GM19238 (cell line): ENCODE results near the gene TRIM33.
"Not testable (repeated sequence)": the region's sequence is repeated elsewhere in the genome, so short reads cannot be mapped to it uniquely, and the experiment has no call there.

Experiments used
- DNase-seq: peaks from one replicate; pipeline ENCODE4 v3.0.0; 2011; ENCODE audit warnings: low spot score; ENCODE audit not compliant: insufficient read length

The TRIM33 gene

DNA sequence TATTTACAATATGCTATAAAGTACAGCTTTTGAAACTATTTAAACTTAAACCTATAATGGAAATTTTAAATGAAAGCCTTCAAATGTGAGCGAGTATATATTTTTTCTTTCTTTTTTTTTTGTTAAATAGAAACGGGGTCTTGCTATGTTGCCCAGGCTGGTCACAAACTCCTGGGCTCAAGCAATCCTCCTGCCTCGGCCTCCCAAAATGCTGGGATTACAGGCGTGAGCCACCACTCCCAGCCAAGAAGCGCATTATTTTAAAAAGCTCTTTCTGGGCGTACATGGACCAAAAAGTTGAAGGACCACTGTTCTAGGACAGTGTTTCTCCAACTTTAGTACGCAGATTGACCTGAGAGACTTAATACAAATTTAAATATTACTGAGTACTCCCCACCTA lies 87.5 kb downstream of the TRIM33 start:
- no peak for DNase-seq

DNA sequence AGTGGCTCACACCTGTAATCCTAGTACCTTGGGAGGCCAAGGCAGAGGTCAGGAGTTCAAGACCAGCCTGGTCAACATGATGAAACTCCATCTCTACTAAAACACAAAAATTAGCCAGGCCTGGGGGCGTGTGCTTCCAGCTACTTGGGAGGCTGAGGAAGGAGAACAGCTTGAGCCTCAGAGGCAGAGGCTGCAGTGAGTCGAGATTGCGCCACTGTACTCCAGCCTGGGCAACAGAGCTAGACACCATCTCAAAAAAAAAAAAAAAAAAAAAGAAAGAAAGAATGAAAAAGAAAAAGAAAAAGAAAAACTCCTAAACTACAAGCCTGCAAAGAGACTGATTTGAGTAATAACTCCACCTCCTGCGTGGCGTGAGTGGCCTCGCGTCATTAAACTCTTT lies 92.1 kb downstream of the TRIM33 start:
- DNase-seq = not testable (repeated sequence)

DNA sequence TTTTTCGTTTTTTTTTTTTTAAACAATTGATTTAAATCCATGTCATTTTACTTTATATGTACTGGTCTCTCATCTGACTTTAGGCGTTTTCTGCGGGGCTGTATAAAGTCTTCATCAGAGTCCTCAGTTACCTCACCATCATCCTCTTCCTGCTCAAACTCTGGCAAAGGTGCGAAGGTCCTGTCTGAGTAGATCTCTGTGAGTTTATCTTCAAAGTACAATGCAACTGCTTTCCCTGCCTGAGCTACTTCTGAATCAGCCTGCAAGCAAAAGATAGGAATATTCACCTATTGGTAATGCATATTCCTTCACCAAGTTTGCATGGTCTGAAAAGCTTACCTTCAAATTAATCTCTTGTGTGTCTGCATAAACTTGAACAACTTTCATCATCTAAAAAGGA lies 113.4 kb downstream of the TRIM33 start:
- DNase-seq = no peak

DNA sequence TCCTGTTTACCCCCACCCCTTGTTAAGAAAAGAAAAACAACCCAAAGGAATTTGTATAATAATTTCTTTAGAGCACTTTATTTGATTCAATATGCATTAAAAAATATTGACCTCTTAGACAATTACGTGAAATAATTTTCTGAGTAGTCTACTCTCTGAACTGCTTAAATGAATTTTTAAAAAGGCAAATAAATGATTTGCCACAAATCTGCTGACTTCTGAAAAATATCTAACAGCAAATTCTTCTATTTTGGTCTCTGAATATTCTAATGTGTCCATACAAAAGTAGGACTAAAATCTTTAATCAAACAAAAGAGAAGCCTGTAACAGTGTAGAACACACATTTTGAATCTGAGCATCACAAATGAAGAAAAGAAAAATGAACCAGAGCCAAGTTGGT lies 115.1 kb downstream of the TRIM33 start:
- no peak for DNase-seq

DNA sequence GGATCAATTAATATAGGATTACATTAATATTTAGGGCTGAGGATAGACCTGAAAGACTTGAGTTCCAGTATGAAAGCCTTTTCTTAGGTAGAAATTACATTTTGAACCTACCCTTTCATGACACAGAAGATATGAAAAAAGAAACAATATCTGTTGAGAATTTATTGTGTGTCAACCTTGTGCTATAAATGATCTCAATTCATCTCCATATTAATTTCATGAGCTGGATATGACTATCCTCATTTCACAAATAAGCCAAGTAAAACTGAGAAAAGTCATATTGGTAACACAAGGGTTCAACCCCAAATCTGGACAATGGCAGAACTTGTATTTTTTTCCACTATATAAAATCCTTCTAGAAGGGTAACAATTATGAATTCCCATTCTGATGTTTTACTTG lies 120.0 kb downstream of the TRIM33 start:
- no peak for DNase-seq

DNA sequence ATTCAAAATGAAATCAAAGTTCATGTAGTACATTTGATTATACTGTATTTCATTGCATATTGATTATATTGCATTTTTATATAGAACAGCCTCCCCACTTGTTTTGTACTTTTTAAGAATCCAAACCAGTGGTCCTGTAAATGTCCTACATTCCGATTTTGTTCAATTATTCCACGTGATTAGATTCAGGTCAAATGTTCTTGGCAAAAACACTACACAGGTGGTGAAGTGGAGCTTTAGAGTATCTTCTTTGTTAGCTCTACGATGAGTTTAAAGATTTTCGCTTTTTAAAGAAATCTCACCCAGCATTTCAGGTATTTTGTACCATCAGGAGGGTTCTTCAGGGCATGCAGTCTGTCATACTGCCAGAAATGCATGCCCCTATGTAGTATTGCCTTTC lies 120.6 kb downstream of the TRIM33 start:
- no peak for DNase-seq

DNA sequence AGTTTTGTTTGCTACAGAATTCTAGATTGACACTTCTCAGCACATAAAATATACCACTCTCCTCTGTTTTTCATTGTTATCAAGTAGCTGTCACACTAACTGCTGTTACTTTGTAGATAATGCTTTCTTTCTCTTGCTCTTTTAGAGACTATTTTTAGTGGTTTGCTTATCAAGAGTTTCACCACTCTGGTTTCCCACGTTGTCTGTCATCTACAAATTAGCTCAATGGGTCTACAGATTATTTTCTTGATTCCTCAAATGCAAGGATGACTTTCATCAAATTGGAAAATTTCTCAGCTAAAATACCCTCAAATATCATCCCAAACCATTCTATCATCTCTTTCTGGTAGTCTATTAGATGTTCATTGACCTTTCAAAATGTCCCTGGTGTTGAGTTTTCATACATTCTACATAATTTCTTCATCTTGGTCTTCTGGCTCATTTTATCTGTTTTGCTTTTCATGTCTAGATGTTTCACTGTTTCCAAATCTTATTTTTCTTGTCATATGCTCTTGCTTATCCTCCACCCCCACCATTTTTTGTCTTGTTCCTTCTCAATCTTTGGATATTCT lies 122.5 kb downstream of the TRIM33 start:
- no peak for DNase-seq

DNA sequence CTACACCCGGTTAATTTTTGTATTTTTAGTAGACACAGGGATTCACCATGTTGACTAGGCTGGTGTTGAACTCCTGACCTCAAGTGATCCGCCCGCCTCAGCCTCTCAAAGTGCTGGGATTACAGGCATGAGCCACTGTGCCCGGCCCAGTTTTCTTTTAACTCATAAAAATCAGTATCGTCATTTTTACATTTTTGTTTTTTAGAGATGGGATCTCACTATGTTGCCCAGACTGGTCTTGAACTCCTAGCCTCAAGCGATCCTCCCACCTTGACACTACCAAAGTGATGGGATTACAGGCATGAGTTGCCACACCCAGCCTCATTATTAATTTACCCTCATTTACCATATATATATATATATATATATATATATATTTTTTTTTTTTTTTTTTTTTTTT lies 123.4 kb downstream of the TRIM33 start:
- not testable (repeated sequence) for DNase-seq

DNA sequence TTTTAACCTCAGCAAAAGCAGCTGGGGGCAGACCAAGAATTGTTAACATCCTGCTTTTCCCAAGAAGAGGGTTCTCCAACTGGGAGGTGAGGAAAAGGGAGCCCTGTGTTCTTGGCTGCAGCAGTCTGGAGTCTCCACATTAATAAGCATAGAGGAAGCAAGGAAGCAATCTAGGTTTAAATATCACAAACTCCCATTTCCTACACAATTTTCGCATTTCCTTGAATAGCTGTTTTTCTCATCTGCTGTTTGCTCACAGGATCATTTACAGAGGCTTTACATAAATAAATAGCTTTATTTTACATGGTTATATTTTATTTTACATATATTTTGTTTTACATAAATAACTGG lies 124.0 kb downstream of the TRIM33 start:
- no peak for DNase-seq

DNA sequence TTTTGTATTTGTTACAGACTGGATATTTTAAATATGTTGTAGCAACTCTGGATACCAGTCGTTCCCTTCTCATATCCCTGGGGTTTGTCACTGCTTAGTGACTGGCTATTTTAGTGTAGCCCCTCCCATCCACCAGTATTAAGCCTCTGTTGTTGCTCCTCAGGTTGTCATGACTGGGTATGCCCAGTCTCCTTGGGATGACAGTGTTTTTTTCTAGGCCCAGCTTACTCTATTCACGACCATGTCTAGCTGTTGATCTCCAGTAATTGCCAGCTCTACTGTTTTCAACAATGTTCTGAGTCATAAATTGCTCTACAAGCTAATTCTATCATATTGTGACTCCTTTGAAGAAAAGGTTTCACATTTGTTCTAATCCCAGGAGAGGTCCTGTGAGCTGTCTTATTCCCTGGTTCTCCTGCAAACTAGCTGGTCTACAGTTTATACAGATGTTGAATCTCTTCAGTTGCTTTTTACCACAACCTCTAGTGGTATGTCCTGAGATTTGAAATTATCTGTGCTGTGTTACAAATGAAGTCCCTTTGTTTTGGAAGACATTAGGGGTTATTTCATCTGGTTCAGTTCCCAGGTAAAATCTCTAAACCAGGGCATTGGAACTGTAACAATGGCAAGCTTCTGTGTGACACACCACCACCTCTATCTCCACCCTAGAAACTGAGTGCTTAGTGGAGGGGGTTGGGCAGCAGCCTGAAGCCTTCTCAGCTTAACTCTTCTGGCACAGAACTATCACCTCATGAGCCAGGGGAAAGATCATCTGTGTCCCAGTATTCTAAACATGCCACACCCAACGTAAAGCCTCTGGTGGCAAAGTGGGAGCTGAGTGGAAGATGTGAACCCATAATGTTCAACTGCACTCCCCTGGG lies 124.6 kb downstream of the TRIM33 start:
- DNase-seq = no peak

DNA sequence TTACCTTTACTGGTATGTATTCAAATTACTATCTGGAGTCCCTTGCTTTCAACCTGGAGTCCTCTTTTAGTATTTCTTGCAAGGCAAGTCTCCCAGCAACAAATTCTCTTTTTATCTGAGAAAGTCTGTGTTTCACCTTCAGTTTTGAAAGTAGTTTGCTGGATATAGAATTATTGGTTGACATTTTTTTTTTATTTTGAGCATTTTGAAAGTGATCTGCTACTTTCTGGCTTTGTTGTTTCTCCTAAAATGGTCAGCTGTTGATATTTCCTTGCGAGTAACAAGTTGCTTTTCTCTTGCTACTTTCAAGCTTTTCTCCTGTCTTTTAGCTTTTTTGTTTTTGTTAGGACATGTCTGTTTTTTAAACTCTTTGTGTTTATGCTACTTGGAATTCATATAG lies 126.1 kb downstream of the TRIM33 start:
- DNase-seq = no peak

DNA sequence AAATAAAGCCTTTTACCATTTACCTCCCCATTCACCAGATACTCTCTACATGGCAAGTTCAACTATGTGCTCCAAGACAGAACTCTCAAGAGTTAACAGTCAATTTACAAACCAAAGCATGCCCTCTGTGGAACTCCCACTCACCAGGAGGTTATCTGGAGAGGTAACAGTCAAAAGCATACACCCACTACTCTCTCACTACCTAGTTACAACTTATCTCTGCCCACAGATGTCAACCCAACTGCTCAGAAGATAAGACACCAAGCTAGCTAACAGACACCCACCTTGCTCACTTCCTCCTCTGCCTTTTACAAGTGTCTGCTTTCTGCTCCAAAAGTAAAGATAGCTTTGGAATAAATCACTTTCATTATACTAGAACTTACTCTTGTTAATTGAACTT lies 131.0 kb downstream of the TRIM33 start:
- no peak for DNase-seq

DNA sequence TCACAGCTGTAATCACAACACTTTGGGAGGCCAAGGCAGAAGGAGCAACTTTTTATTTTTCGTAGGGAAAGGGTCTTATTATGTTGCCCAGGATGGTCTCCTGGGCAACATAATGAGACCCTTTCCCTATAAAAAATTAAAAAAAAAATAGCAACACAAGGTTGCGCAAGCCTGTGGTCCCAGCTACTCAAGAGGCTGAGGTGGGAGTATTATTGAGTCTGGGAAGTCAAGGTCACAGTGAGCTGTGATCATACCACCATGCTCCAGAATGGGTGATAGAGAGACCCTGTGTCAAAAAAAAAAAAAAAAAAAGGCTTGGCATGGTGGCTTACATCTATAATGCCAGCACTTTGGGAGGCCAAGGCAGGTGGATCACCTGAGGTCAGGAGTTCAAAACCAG lies 131.6 kb downstream of the TRIM33 start:
- DNase-seq = no peak

DNA sequence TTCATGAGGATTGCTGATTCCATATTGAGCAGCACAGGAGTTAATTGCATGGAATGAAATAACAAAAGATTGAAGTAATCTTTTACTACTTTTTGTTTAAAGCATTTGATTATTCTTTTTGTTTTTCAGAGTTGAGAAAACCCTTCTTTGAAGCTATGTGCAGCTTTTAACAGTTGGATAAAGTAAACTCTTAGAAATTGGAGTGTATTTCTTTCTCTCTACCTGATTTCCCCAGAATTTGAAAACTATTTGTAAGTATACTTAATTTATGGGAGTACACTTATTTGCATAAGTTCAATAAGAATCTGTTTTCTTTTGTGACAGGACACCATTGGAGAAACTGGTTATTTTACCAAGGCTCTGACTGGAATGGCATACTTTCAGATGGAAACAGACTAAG lies 133.6 kb downstream of the TRIM33 start:
- DNase-seq = no peak

DNA sequence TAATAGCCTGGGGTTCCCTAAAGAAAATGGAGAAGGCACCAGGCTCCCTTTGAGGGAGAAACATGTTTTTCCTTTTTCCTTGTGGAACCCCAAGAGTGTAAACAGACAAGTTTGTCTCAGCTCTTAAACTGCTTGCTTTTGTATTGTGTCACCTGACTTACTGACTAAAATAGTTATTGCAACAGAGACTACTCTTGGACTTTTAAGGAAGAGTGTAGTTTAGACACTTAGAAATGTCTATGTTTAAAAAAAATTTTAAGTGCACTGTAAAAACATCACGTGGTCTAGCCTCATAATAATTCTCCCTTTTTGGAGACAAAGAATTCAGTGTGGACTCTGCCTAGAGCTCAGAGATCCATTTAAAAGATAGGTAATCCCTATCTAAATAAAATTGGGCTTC lies 141.1 kb downstream of the TRIM33 start:
- DNase-seq = no peak

DNA sequence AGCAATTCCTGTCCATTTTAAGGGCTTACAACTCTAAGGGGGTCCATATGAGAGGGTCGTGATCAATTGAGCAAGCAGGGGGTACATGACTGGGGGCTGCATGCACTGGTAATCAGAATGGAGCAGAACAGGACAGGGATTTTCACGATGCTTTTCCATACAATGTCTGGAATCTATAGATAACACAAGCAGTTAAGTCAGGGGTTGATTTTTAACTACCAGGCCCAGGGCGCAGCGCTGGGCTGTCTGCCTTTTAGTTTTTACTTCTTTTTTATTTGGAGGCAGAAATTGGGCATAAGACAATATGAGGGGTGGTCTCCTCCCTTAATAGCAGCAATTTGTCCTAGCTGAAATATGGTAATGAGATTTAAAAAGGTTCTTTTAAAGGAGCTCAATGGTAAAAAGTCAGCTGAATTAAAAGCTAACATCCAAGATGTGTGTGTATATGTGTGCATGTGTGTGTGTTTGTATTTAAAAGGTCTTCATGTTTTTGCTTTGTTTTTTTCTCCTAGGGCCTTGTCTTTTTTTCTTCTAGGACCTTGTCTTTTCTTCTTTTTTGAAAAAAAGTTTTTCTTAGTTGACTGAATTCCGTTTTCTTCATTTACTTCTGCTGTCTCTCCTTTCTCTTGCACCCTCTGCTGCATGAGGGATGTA lies 141.6 kb downstream of the TRIM33 start:
- not testable (repeated sequence) for DNase-seq

DNA sequence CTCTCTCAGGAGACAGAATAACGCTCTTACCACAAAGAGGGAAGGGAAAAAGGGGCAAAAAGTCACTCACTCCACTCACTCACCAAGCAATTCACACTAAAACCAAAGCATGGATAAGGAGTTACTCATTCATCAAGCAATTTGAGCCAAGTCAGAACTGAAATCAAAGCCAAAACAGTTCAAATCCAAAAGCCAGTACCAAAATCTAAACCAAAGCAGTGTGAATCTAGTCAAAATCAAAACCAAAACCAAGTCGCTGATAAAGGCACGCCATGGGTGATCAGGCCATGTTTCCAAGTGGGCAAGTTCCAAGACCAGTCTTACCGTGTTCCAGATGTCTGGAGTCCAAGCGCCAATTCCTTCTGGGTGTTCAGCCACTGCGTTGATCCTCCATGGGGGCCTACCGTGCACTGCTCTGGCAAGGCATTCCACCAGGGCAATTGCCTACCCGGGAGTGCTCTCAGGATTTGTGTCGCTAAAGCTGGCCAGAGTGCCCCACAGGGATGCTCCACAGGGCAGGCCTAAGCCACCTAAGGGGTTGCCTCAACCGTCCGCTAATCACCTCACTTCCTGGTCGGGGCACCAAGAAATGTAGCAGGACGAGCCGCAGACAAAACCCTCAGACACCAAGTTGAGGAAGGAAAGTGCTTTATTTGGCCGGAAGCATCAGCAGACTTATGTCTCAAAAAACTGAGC lies 142.3 kb downstream of the TRIM33 start:
- no peak for DNase-seq

DNA sequence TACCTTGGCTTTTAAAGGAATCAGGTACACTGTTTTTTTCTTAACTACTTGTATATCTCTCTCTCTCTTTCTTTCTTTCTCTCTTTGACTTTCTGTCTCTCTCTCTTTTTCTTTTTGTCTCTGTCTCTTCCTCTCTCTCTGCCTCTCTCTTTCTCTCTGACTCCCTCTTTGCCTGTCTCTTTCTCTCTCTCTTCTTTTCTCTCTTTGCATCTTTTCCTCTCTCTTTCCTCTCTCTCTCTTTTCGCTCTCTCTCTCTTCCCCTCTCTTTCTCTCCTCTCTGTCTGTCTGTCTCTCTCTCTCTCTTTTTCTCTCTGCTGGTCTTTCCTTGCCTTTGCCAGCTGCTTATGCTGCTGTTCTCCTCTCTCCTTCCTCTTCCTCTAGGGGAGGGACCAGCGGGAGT lies 143.2 kb downstream of the TRIM33 start:
- DNase-seq = no peak

DNA sequence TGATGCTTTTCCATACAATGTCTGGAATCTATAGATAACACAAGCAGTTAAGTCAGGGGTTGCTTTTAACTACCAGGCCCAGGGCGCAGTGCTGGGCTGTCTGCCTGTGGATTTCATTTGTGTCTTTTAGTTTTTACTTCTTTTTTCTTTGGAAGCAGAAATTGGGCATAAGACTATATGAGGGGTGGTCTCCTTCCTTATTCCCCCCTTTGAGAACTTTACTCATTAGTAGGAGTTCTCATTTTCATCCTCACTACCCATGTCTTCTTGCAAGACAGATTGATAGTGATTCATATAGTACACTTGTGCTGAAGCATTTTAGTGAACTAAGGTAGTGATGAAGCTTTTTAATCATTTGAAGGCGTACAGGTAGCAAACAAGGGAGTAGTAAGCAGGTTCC lies 147.8 kb downstream of the TRIM33 start:
- not testable (repeated sequence) for DNase-seq

DNA sequence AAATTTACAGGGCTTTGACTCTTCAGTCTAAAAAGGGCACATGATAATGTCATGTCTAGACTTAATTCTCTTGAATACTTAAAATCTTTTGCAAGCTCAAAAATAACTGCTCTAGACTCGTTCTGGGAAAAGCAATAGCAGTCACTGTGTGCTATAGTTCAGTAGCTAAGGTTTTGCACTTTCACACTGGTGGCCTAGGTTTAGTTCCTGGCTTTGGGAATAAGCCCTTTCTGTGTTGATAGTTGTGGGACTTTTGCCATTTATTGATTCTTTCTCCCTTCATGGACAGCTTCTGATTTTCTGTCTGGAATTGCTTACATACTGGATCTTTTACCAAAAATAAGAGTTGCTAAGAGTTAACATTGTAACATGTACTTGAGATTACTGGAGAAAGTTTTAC lies 151.2 kb downstream of the TRIM33 start:
- no peak for DNase-seq

DNA sequence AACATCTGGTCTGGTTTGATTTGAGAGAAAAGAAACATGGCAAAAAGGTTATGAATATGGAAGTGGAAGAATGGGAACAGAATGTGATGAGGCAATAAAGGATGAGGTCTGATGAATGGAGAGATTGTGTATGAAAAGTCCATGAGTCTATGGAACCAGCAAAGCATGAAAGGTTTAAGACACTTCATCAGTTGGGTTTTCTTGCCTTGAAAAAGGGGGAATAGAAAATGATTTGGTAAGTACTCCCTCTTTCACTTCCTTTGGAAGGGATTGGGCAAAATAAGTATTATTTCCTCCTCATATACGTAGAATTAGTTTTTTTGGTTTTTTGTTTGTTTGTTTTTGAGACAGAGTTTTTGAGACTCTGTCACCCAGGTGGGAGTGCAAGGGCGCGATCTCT lies 155.8 kb downstream of the TRIM33 start:
- DNase-seq = no peak

DNA sequence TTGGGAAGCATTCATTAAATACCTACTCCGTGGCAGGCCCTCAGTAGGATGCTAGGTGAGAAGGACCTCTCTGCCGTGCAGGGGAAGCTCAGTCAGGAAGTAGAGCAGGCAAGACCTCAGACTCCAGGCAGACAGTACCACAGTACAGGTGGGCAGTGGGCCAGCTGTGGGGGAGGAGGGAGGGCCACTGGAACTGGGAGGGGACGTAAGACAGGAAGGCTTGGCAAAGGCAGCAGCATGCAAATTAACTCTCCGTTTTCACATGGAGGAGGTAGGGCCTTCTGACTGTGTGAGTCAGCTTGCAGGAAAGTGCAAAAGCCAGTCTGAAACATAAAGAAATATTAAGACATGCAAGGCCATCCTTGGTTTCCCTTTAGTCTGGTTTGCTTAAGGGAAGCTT lies 157.7 kb downstream of the TRIM33 start:
- peak; percentile 21 for DNase-seq
